Sigmoid colon (tissue), 4 donors: ENCODE results near the gene PXDN.

Experiments
- EP300 ChIP-seq, 4 donors: sonication (generic); formaldehyde crosslinking; IDR thresholded peaks; one replicate each; pipeline ENCODE4 v1.6.1; 2017; ENCODE audit warnings: antibody characterized with exemption in 4 of 4
- POLR2A ChIP-seq, 2 donors: fragments of 450-650 bp; IDR thresholded peaks; one replicate each; pipeline ENCODE4 v1.6.1; 2016; ENCODE audit warnings: antibody characterized with exemption in 2 of 2, mild to moderate bottlenecking in 2 of 2, moderate library complexity in 2 of 2
- POLR2AphosphoS5 ChIP-seq, 4 donors: sonication (generic); formaldehyde crosslinking; IDR thresholded peaks; one replicate each; pipeline ENCODE4 v1.6.1; 2017; ENCODE audit warnings: antibody characterized with exemption in 4 of 4
- TF ChIP-seq, protein P1 (sequence below), 4 experiments: fragments of 450-650 bp in 3 of 4; fragments of 200-600 bp in 1 of 4; IDR thresholded peaks; one replicate each; pipeline ENCODE4 v1.5.1; 2016 to 2019; ENCODE audit warnings: antibody characterized with exemption in 4 of 4, mild to moderate bottlenecking in 3 of 4, moderate library complexity in 2 of 4

DNA sequence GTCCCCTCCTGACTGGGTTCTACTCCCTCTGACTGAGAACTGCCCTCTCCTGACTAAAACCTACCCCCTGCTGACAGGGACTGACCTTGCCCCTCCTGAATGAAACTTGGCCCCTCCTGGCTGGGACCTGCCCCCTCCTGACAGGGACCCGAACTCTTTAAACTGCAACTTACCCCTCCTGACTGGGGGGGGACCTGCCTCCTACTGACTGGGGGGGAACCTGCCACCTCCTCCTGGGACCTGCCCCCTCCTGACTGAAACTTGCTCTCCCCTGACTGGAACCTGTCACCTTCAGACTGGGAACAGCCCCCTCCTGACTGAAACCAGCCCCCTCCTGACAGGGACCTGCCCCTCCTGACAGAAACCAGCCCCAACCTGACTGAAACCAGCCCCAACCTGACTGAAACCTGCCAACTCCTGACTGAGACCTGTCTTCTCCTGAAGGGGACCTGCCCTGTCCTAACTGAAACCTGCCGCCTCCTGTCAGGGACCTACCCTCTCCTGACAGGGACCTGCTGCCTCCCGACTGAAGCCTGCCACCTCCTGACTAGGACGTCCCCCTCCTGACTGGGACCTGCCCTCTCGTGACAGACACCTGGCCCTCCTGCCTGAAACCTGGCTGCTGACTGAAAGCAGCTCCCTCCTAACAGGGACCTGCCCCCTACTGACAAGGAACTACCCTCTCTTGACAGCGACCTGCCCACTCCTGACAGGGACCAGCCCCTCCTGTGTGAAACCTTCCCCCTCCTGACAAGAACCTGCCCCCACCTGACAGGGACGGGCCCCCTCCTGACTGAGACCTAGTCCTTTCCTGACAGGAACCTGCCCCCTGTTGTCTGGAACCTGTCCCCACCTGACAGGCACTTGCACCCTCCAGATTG lies 87.1 kb downstream of the PXDN start:
- TF ChIP-seq, protein P1, sequence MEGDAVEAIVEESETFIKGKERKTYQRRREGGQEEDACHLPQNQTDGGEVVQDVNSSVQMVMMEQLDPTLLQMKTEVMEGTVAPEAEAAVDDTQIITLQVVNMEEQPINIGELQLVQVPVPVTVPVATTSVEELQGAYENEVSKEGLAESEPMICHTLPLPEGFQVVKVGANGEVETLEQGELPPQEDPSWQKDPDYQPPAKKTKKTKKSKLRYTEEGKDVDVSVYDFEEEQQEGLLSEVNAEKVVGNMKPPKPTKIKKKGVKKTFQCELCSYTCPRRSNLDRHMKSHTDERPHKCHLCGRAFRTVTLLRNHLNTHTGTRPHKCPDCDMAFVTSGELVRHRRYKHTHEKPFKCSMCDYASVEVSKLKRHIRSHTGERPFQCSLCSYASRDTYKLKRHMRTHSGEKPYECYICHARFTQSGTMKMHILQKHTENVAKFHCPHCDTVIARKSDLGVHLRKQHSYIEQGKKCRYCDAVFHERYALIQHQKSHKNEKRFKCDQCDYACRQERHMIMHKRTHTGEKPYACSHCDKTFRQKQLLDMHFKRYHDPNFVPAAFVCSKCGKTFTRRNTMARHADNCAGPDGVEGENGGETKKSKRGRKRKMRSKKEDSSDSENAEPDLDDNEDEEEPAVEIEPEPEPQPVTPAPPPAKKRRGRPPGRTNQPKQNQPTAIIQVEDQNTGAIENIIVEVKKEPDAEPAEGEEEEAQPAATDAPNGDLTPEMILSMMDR (IDR thresholded peaks at IDR 0.05): no peak
- no peak for TF ChIP-seq POLR2A (IDR thresholded peaks at IDR 0.05)
- no peak for TF ChIP-seq EP300 (IDR thresholded peaks at IDR 0.05)
- TF ChIP-seq POLR2AphosphoS5 (IDR thresholded peaks at IDR 0.05): no peak
